Peyer's patch (tissue), 4 donors: ENCODE results near the gene ZNF646. TPM values are rescaled to one million over a fixed set of nuclear protein-coding genes. Genes with fewer than 3 reads are reported as not detected.

ENCODE experiments used
- DNase-seq, 3 donors: peaks; one replicate each; pipeline ENCODE4 v3.0.0-alpha.2; 2017 to 2019
- H3K27ac ChIP-seq, 4 donors: fragments of 200-600 bp; sonication (generic); one replicate each; pipeline ENCODE4 v1.5.1; 2016 to 2019
- H3K27me3 ChIP-seq, 2 donors: fragments of 200-600 bp; sonication (generic); one replicate each; pipeline ENCODE4 v1.5.1; 2019
- H3K36me3 ChIP-seq, 3 donors: fragments of 200-600 bp; sonication (generic); one replicate each; pipeline ENCODE4 v1.5.1; 2016 to 2019
- H3K4me1 ChIP-seq, 4 donors: fragments of 200-600 bp; sonication (generic); one replicate each; pipeline ENCODE4 v1.5.1; 2016 to 2019
- H3K4me3 ChIP-seq, 4 donors: fragments of 200-600 bp; sonication (generic); 1 replicate in 3 of 4; 2 replicates in 1 of 4; pipeline ENCODE4 v1.5.1; 2016 to 2019; ENCODE audit warnings: mild to moderate bottlenecking in 1 of 4
- H3K9me3 ChIP-seq, 4 donors: fragments of 200-600 bp; sonication (generic); one replicate each; pipeline ENCODE4 v1.5.1; 2016 to 2019; ENCODE audit warnings: mild to moderate bottlenecking in 1 of 4
- POLR2A ChIP-seq, 2 donors: fragments of 450-650 bp; IDR thresholded peaks; one replicate each; pipeline ENCODE4 v1.5.1; 2017; ENCODE audit warnings: antibody characterized with exemption in 2 of 2, mild to moderate bottlenecking in 2 of 2, moderate library complexity in 2 of 2
- total RNA-seq, 4 donors: library from RNA; depleted of rRNA; stranded (reverse); fragments of >200 nt; gene quantifications; one replicate each; pipeline ENCODE4 v1.1.0, GENCODE V29; 2016
- TF ChIP-seq, protein P1 (sequence below), 6 experiments: fragments of 450-650 bp in 4 of 6; fragments of 200-600 bp in 2 of 6; sonication (generic) in 1 of 6; IDR thresholded peaks; one replicate each; pipeline ENCODE4 v1.5.1; 2017 to 2019; ENCODE audit warnings: antibody characterized with exemption in 6 of 6, mild to moderate bottlenecking in 3 of 6, moderate library complexity in 1 of 6

ZNF646 gene
- total RNA-seq, 4 donors from 2014 or later = 11.6 to 42.1 (median 29.8) TPM

DNA sequence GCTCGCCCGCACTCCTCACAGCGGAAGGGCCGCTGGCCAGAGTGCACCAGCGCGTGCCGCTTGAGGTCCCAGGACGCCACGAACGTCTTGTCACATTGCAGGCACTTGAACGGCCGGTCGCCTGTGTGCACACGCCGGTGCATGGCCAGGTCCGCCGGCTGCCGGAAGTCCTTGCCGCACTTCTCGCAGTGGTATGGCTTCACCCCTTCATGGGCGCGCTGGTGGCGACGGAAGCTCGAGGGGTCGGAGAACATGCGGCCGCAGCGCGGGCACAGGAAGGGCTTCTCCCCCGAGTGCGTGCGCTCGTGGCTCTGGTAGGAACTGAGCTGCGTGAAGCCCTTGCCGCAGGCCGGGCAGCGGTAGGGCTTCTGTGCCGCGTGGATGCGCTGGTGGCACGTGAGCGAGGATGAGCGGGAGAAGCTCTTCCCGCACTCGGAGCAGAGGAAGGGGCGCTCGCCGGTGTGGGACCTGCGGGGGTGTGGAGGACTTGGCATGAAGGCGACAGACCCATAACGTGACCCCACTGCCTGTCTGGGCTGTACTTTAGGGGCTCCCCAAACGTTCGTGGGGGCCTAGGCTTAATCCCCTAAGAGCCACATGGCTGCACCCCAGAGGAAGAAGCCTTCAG is 12.3 kb upstream of the ZNF646 start:
- no peak overlapping the region for H3K4me3 ChIP-seq
- TF ChIP-seq POLR2A (IDR thresholded peaks at IDR 0.05) = no peak
- TF ChIP-seq, protein P1, sequence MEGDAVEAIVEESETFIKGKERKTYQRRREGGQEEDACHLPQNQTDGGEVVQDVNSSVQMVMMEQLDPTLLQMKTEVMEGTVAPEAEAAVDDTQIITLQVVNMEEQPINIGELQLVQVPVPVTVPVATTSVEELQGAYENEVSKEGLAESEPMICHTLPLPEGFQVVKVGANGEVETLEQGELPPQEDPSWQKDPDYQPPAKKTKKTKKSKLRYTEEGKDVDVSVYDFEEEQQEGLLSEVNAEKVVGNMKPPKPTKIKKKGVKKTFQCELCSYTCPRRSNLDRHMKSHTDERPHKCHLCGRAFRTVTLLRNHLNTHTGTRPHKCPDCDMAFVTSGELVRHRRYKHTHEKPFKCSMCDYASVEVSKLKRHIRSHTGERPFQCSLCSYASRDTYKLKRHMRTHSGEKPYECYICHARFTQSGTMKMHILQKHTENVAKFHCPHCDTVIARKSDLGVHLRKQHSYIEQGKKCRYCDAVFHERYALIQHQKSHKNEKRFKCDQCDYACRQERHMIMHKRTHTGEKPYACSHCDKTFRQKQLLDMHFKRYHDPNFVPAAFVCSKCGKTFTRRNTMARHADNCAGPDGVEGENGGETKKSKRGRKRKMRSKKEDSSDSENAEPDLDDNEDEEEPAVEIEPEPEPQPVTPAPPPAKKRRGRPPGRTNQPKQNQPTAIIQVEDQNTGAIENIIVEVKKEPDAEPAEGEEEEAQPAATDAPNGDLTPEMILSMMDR (IDR thresholded peaks at IDR 0.05) = no peak
- H3K27ac ChIP-seq = no peak overlapping the region
- DNase-seq = no peak
- no peaks in the 10 kb centered on the region for H3K27me3 ChIP-seq
- no peaks in the 10 kb centered on the region for H3K9me3 ChIP-seq
- H3K4me1 ChIP-seq = peaks cover 0 to 8% (median 0%) of the 10 kb centered on the region in 4 donors
- H3K36me3 ChIP-seq = peaks cover 0 to 27% (median 0%) of the 10 kb centered on the region in 3 donors

DNA sequence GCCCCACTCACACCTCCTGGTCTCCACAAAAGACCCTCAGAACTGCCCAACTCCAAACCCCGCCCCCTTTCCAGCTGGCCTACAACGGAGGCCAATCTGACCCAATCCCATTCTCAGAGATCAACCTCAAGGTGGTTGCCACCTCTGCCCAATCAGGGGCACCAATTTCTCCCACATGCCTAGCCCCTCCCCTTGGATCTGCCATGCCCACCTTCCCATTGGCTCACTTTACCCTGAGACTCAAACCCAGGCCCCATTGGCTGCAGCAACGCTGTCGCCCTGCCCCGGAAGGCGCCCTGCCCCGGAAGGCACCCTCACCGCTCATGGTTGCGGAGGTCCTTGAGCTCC is 10.8 kb upstream of the ZNF646 start:
- no peak for DNase-seq
- H3K27ac ChIP-seq = no peak overlapping the region
- no peaks in the 10 kb centered on the region for H3K27me3 ChIP-seq
- H3K4me1 ChIP-seq = peaks cover 0 to 8% (median 0%) of the 10 kb centered on the region in 4 donors
- H3K9me3 ChIP-seq = no peaks in the 10 kb centered on the region
- H3K4me3 ChIP-seq = peak overlapping the region in 1 of 4 donors; percentile 12
- TF ChIP-seq, protein P1 (IDR thresholded peaks at IDR 0.05) = no peak
- TF ChIP-seq POLR2A (IDR thresholded peaks at IDR 0.05) = no peak
- peaks cover 0 to 27% (median 0%) of the 10 kb centered on the region in 3 donors for H3K36me3 ChIP-seq

DNA sequence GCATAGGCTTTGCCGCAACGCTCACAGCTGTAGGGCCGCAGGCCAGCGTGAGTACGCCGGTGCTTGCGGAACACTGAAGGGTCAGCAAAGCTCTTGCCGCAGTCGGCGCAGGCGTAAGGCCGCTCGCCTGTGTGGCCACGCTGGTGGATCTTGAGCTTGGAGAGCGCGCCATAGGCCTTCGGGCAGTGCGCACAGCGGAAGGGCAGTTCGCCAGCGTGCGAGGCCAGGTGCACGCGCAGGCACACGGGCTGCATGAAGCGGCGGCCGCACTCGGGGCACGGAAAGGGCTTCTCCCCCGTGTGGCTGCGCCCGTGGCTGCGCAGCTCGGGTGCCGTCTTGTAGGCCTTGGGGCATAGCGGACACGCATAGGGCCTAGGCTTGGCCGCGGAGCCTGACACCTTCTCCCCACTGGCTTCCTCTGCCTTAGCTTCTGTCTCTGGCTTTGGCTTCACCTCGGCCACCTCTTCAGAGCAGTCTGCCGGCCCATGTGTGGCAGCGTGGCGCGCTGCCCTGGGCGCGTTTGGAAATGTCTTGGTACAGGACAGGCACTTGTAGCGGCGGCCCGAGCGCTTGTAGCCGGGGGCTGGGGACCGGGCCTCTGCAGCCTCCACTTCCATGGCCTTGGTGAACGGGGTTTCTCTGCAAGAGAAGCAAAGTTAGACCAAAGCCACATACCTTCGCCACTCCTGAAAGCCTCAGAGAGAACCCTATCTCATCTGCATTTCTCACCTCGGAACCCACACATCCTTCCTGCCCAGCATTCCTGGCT is 10.2 kb upstream of the ZNF646 start:
- peaks cover 0 to 8% (median 0%) of the 10 kb centered on the region in 4 donors for H3K4me1 ChIP-seq
- H3K27ac ChIP-seq = peak overlapping the region in 2 of 4 donors; percentile 19 to 44
- H3K9me3 ChIP-seq = no peaks in the 10 kb centered on the region
- TF ChIP-seq POLR2A (IDR thresholded peaks at IDR 0.05) = no peak
- TF ChIP-seq, protein P1 (IDR thresholded peaks at IDR 0.05) = no peak
- DNase-seq = peak in 2 of 3 donors; percentile 19 to 49
- no peaks in the 10 kb centered on the region for H3K27me3 ChIP-seq
- H3K36me3 ChIP-seq = peaks cover 0 to 27% (median 0%) of the 10 kb centered on the region in 3 donors
- H3K4me3 ChIP-seq = peak overlapping the region in 1 of 4 donors; percentile 12

DNA sequence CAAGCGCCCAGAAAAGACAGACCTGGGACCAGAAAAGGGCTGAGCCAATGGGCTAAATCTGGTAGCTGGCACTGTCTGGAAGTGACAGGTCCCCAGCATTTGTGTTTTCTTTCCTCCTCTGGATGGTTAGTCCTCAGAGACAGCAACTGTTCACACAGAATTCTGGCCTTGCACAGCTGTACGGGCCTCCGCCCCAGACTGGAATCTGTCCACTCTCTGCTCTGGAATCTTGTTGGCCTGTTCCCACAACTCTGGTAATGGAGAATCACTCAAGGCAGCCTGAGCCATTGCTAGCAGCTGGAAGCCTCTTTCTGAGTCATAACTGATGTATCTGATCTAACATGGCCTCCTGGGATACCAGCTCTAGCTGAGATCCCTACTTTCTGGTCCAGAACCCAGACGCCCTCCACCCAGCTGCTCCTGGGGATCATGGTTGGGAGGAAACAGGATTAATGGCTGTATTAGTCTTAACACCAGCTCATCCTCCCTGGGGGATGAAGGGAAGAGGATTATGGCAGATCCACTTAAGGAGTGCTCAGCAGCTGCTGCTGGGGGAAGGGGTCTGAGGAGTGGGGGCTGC is 9.2 kb upstream of the ZNF646 start:
- H3K4me1 ChIP-seq = peaks cover 0 to 8% (median 0%) of the 10 kb centered on the region in 4 donors
- peak overlapping the region in 2 of 4 donors; percentile 30 to 44 for H3K27ac ChIP-seq
- H3K9me3 ChIP-seq = no peaks in the 10 kb centered on the region
- H3K4me3 ChIP-seq = no peak overlapping the region
- no peak for DNase-seq
- H3K36me3 ChIP-seq = peaks cover 0 to 27% (median 0%) of the 10 kb centered on the region in 3 donors
- no peaks in the 10 kb centered on the region for H3K27me3 ChIP-seq
- TF ChIP-seq POLR2A (IDR thresholded peaks at IDR 0.05) = no peak
- TF ChIP-seq, protein P1 (IDR thresholded peaks at IDR 0.05) = no peak

DNA sequence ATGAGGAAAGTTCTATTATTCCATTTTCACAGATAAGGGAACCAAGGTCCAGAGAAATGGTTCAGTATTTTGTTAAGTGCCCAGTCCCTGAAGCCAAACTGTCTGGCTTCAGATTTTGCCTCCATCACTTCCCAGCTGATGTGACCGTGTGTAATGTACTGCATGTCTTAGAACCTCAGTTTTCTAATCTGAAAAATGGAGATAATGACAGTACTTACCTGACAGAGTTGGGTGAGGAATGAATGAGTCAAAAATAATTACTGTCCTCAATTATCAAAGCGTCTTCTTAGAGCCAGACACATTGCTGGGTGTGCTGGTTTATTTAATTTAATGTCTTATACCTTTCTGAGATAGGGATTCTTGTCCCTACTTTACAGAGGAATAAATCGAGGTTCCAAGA is 6.9 kb upstream of the ZNF646 start:
- no peak overlapping the region for H3K4me3 ChIP-seq
- H3K27ac ChIP-seq = no peak overlapping the region

More for the DNA sequence above, 6.9 kb upstream of the ZNF646 start:
- DNase-seq = no peak
- Histone ChIP-seq H3K4me1 (peaks cover 0 to 20% (median 4%) of the 10 kb centered on the region in 4 donors), H3K9me3 (no peaks in the 10 kb centered on the region), H3K27me3 (no peaks in the 10 kb centered on the region), H3K36me3 (peaks cover 0 to 11% (median 0%) of the 10 kb centered on the region in 3 donors)
- no peak for TF ChIP-seq POLR2A (IDR thresholded peaks at IDR 0.05)
- TF ChIP-seq, protein P1 (IDR thresholded peaks at IDR 0.05) = no peak
